GM18907 (cell line): ENCODE measurements around the gene BCL6B.
"Not testable (repeated sequence)": the region's sequence is repeated elsewhere in the genome, so short reads cannot be mapped to it uniquely, and the experiment has no call there.

Source experiments
- ATAC-seq: cut with Tn5 transposase; IDR thresholded peaks from one replicate; pipeline ENCODE4 v1.9.1; 2021; ENCODE audit warnings: mild to moderate bottlenecking, moderate library complexity; ENCODE audit not compliant: unreplicated experiment

The BCL6B gene

DNA sequence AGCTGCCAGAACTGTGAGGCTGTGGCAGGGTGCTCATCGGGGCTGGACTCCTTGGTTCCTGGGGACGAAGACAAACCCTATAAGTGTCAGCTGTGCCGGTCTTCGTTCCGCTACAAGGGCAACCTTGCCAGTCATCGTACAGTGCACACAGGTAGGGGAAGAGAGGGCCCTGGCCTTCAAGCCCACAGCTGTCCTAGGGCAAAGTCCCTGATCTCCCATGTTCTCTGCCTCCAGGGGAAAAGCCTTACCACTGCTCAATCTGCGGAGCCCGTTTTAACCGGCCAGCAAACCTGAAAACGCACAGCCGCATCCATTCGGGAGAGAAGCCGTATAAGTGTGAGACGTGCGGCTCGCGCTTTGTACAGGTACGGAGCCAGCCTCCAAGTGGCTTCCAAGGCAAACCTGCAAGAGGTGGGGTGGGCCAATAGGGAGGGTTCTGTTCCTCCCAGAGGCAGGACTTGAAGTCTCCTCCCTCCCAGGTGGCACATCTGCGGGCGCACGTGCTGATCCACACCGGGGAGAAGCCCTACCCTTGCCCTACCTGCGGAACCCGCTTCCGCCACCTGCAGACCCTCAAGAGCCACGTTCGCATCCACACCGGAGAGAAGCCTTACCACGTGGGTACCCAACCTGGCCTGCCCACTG, 3.7 kb downstream of the BCL6B start:
- no peak for ATAC-seq

DNA sequence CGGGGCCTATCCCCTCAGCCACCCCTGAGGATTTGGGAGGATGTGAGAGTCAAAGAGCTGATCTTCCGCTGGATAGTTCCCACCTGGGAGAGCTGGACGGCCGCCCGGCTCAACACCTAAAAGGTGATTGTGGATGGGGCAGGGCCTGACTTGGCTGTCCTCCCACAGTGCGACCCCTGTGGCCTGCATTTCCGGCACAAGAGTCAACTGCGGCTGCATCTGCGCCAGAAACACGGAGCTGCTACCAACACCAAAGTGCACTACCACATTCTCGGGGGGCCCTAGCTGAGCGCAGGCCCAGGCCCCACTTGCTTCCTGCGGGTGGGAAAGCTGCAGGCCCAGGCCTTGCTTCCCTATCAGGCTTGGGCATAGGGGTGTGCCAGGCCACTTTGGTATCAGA, 4.5 kb downstream of the BCL6B start:
- ATAC-seq, result no peak

DNA sequence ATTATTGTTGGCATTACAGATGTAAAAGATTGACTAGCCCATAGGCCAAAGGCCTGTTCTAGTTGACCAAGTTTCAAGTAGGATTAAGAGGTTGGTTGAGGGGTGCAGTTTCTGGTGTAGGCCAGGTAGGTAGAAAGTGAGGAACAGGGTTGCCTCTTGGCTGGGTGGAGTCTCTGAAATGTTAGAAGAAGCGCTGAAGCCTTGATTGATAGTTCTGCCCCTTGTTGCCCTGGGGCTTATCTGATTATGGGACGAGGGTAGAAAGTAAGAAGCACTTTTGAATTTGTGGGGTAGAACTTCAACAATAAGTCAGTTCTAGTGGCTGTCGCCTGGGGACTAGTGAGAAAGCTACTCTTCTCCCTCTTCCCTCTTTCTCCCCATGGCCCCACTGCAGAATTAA, 6.2 kb downstream of the BCL6B start:
- no peak for ATAC-seq

DNA sequence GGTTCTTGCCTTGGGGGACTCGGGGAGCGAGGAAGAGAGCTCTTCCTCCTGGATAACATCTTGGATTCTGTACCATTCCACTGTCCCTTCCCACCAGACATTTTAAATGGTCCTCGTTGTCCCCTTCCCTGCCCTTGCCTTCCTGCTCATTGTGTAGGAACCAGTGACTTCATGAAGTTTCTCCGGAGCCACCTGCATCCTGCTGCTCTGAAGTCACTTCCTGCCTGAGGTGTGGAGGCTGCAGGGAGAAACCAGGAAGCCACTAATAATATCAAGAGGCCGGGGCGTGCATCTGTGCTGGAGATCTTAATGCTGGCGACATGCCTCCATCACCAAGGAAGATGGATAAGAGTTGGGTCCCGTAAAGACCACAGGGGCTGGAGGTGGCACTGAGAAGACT, 6.8 kb downstream of the BCL6B start:
- no peak for ATAC-seq

DNA sequence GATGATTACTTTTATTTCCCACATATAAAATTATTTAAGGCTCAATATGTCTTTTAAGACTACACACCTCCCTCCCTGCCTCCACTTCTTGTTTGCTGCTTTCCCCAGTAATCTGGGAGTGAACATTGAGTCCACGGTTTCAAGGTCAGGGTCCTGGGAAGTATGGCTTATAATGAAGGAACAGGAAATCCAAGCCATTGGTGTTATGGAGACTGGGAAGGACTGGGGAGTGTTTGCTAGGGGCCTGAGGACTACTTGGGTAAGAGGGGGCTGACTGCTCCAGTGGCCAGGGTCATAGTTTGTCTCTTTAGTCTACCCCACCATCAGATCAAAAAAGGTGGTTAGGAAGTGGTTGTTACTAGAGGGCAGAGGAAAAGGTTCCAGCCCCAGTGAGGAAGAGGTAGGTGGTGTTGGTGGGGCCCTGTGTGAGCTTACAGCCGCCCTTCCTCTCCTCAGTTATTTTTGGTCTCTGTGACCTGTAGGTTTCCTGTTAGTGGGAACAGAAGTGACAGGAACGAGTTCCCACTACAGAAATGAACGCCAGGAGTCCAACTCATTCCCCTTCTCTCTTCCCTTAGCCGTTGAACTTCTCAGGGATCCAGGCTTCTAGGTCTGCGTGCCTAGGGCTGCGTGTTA, 12.2 kb downstream of the BCL6B start:
- ATAC-seq, result peak; percentile 14

DNA sequence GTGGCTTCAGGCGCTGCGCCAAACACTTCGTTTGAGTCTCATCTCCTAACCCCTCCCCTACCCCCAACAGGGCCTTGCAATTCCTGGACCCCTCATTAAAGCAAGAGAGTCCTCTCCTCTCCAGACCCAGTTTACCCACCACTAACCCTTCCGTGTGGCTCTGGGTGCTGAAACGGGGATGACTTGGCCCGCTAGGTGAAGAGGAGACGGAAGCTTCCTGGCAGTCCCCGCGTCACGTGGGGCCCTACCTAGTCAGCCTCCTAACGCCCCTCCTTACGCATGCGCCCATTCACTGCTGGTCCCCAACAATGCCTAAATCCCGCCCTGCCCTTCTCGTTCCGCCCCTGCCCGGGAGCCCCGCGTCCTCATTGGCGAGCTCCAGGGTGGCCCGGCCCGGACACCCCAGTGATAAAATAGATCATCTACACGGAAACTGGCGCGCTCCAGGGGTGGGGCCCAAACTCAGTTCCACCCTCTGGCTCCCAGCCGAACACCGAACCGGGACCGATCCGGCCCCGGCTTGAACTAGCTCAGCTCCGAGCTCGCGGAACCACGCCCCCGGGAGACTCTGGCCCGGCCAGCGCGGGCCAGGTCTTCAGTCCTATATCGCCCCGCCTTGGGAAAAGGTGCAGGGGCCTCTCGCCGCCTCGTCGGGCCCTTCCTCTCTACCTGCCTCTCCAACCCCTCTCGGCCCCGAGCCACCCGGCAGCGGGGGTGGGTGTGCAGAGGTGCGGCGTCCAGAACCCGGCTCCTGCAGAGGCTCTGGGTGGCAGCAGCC, 12.9 kb downstream of the BCL6B start, which contains the start of gene SLC16A13:
Gene SLC16A13 (plus strand): TSS at position 425 of the 778 bp plus-strand sequence. CDS start 368 bp downstream, outside the sequence.
- ATAC-seq, result peak; percentile 88

DNA sequence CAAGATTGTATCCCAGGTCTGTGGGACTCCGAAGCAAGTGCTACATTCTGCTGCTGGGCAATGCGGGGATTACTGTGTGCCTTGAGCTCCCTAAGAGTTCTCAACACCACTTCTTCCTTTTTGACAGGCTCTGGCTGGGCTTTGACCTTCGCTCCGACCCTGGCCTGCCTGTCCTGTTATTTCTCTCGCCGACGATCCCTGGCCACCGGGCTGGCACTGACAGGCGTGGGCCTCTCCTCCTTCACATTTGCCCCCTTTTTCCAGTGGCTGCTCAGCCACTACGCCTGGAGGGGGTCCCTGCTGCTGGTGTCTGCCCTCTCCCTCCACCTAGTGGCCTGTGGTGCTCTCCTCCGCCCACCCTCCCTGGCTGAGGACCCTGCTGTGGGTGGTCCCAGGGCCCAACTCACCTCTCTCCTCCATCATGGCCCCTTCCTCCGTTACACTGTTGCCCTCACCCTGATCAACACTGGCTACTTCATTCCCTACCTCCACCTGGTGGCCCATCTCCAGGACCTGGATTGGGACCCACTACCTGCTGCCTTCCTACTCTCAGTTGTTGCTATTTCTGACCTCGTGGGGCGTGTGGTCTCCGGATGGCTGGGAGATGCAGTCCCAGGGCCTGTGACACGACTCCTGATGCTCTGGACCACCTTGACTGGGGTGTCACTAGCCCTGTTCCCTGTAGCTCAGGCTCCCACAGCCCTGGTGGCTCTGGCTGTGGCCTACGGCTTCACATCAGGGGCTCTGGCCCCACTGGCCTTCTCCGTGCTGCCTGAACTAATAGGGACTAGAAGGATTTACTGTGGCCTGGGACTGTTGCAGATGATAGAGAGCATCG, 15.4 kb downstream of the BCL6B start:
- no peak for ATAC-seq

GRCh38 chr17:7039832-7040231, 17.0 kb downstream of the BCL6B start:
- ATAC-seq, result no peak

DNA sequence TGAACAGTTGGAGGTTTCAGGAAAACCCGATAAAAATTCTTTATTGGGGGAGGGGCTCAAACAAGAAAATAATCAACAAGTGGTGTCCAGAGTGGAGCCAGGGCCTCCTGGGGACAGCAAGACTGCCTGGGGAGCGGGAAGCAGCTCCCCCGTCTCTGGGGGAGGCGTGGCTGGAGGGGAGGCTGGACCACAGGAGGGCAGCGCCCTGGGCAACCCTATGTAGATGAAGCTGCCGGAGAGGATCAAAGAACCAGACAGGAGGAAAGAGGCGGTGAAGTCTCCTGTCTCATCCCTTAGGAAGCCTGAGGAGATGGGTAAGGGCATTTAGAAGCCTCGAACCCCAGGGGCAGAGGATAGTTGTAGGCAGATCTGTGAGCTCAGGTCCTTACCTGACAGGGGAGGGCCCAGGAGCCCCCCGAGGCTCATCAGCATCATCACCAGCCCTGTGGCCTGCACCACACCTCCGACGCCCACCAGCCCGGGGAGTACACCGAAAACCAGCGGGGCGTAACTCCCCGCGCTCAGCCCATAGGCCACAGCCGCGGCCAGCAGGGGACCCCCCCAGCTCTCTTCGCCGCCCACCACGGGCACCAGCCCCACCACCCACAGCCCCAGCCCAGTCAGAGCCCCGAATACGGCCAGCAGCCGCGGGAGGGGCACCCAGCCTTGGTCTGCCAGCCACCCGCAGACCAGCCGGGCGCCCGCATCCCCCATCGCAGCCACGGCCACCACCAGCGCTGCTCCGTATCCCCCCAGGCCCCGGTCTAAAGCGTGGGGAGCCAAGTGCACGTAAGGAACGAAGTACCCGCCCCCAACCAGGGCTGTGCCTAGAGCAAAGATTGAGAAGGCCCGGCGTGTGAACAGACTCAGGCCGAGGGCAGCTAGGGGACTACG, 19.0 kb downstream of the BCL6B start:
- ATAC-seq, result no peak

GRCh38 chr17:7042501-7043181, 19.8 kb downstream of the BCL6B start:
- no peak for ATAC-seq

DNA sequence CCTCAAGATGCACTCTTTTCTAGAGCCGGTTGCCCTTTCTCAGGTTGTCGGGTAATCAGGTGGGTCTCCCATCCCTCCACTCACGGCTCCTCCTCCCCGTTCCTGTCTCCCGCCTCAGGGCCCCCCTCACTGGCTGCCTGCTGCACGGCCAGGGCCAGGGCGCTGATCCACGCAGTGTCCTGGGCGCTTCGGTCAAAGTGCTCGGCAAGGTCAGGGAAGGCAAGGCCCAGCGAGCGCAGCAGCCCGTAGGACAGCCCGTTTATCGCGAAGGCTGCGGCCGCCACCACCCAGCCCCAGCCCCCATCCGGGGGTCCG, 20.3 kb downstream of the BCL6B start:
- ATAC-seq, result no peak

DNA sequence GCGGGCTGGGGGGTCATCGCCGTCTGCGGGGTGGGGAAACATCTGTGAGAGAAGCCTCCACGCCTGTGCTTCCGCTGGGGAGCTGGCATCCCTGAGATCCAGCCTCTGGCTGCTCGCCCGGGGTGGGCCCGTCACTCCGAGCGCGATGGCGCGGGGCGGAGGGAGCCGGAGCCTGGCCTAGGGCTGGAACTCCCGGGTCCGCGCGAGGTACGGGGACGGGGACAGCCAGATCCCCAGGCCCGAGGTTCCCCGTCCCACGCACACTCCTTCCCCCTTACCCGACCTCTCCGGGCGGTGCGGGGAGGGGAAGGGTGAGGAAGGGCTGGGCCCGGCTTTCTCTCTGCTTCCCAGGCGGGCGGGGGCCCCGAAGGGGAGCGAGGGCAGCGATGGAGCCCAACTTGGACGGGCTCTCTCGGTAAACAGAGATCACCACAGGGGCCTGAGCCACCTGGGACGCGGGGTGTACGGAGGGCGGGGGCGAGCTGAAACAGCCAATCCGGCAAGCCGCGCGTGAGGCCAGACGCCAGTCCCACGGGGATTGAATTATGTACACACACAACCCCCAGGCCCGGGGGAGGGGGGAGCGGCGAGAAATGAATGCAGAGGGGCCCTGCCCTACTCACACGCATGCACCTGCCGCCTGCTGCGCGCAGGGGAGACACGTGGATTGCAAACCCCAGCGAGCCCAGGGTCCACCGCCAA, 20.8 kb downstream of the BCL6B start, which contains the start of gene SLC16A11:
Gene SLC16A11 (minus strand): TSS at position 596 of the 702 bp plus-strand sequence. CDS start 579 bp downstream, at position 17.
- ATAC-seq, result no peak

- ATAC-seq, result no peak
These were observed 22.8 kb downstream of the BCL6B start for GRCh38 chr17:7045492-7046126.

DNA sequence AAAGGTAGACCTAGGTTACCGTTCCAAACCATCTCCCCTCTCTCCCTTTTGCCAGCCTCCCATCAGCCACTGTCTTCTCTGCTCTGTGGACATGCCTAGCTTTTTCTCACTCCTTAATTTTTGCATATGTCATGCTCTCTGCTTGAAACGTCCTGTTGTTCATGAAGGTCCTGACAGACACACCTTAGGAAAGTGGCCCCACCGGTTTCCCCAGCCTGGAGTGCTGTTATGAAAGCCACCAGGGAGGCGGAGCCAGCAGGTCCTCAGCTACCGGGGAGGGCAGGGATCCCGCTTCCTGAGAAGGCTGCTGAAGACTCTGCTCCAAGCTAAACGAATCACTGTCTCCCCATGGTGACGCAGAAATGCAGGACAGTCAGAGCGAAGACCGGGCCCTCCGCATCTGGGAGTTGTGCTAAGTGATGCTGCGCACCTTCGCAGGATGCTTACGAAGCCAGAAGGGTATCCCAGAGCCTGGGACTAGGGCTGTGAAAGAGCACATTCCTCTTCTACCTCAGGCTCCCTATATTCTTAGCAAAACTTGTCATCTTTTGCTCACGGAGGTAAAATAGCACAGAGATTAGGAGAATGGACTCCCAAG, 23.4 kb downstream of the BCL6B start:
- no peak for ATAC-seq

DNA sequence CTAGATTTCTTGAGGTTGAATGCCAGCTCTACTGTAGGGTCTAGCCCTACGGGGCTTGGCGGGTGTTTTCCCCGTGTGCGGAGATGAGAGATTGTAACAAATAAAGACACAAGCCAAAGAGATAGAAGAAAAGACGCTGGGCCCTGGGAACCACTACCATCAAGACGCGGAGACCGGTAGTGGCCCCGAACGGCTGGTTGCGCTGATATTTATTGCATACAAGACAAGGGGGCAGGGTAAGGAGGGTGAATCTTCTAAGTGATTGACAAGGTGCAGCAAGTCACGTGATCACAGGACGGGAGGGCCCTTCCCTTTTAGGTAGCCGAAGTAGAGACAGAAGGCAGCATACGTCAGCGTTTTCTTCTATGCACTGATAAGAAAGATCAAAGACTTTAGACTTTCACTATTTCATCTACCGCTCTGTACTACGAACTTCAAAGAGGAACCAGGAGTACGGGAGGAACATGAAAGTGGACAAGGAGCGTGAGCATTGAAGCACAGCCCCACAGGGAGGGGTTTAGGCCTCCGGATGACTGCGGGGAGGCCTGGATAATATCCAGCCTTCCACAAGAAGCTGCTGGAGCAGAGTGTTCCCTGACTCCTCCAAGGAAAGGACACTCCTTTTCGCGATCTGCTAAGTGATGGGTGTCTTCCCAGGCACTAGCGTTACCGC, 24.0 kb downstream of the BCL6B start:
- not testable (repeated sequence) for ATAC-seq

GRCh38 chr17:7047566-7047965, 24.7 kb downstream of the BCL6B start:
- ATAC-seq, result no peak

DNA sequence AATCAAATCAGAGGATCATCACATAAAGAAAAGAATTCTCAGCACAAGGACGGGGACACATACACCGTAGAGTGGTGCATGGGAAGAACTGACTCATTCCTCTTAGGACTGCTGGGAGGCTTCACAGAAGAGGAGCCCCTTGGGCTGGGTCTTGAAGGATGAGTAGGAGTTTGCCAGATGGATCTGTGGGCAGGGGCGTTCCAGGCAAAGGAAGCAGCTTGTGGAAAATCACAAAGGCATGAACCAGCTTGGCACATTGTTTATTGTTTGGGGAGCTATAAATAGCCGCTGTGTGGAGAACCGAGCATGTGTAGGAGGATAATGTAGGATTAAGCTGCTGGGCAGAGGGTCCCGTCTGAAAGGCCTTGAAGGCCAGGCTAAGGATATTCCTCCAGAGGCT, 26.1 kb downstream of the BCL6B start:
- ATAC-seq, result no peak
